HG03139 (cell line): Measurements from ENCODE around the gene PRLR.

ENCODE experiments used
- ATAC-seq: cut with Tn5 transposase; IDR thresholded peaks from one replicate; pipeline ENCODE4 v1.9.1; 2021; ENCODE audit not compliant: unreplicated experiment

PRLR gene

GRCh38 chr5:35236770-35237169 is 6.5 kb upstream of the PRLR start:
- no peak for ATAC-seq

GRCh38 chr5:35233601-35234000 is 3.3 kb upstream of the PRLR start:
- no peak for ATAC-seq

GRCh38 chr5:35233121-35233520 is 2.8 kb upstream of the PRLR start:
- no peak for ATAC-seq

- no peak for ATAC-seq
These were observed 1.8 kb upstream of the PRLR start for GRCh38 chr5:35232124-35232523.

GRCh38 chr5:35229076-35230037 is 930 bp downstream of the PRLR start:
- ATAC-seq: no peak

GRCh38 chr5:35228310-35228709 is 2.0 kb downstream of the PRLR start:
- ATAC-seq: no peak

GRCh38 chr5:35227720-35228119 is 2.6 kb downstream of the PRLR start:
- ATAC-seq: no peak

GRCh38 chr5:35223787-35224395 is 6.4 kb downstream of the PRLR start:
- ATAC-seq: no peak

- no peak for ATAC-seq
These were observed 9.3 kb downstream of the PRLR start for GRCh38 chr5:35220967-35221366.

- no peak for ATAC-seq
These were observed 11.3 kb downstream of the PRLR start for GRCh38 chr5:35218981-35219380.

- ATAC-seq: no peak
These were observed 16.2 kb downstream of the PRLR start for GRCh38 chr5:35214051-35214450.

GRCh38 chr5:35213608-35214007 is 16.7 kb downstream of the PRLR start:
- ATAC-seq: no peak

- ATAC-seq: peak; percentile 62
These were observed 17.9 kb downstream of the PRLR start for GRCh38 chr5:35212122-35212982.

- ATAC-seq: no peak
These were observed 20.4 kb downstream of the PRLR start for GRCh38 chr5:35209862-35210261.

- ATAC-seq: no peak
These were observed 24.7 kb downstream of the PRLR start for GRCh38 chr5:35205606-35206005.

- ATAC-seq: no peak
These were observed 25.1 kb downstream of the PRLR start for GRCh38 chr5:35205186-35205585.

GRCh38 chr5:35203403-35203802 is 26.9 kb downstream of the PRLR start:
- ATAC-seq: no peak

GRCh38 chr5:35202319-35203111 is 27.8 kb downstream of the PRLR start:
- no peak for ATAC-seq

GRCh38 chr5:35201291-35201690 is 29.0 kb downstream of the PRLR start:
- no peak for ATAC-seq

GRCh38 chr5:35199886-35200285 is 30.4 kb downstream of the PRLR start:
- no peak for ATAC-seq

GRCh38 chr5:35198686-35199085 is 31.6 kb downstream of the PRLR start:
- ATAC-seq: no peak
